GM18517 (cell line): ENCODE data around the gene WASHC1.
"Not testable (repeated sequence)": the region's sequence is repeated elsewhere in the genome, so short reads cannot be mapped to it uniquely, and the experiment has no call there.

Experiments
- ATAC-seq: cut with Tn5 transposase; IDR thresholded peaks from one replicate; pipeline ENCODE4 v1.9.1; 2021; ENCODE audit warnings: mild to moderate bottlenecking, moderate library complexity; ENCODE audit not compliant: unreplicated experiment

Gene WASHC1

GRCh38 chr9:29356-29755 lies at the start of gene WASHC1:
Gene WASHC1, minus strand, starts transcription at chr9:29456. Its CDS starts 4,457 bp downstream, at chr9:24999.
- ATAC-seq = not testable (repeated sequence)

- ATAC-seq = not testable (repeated sequence)
Observed at GRCh38 chr9:78333-78732, 49.1 kb upstream of the WASHC1 start.

GRCh38 chr9:76389-76788 lies 47.1 kb upstream of the WASHC1 start:
- ATAC-seq = not testable (repeated sequence)

GRCh38 chr9:73900-74525 lies 44.8 kb upstream of the WASHC1 start:
- ATAC-seq = not testable (repeated sequence)

GRCh38 chr9:73076-73899 lies 44.0 kb upstream of the WASHC1 start:
- not testable (repeated sequence) for ATAC-seq

- not testable (repeated sequence) for ATAC-seq
Observed at GRCh38 chr9:63031-63629, 33.9 kb upstream of the WASHC1 start.

- peak; percentile 92 for ATAC-seq
Observed at GRCh38 chr9:52678-53077, 23.4 kb upstream of the WASHC1 start.

- not testable (repeated sequence) for ATAC-seq
Observed at GRCh38 chr9:48190-48842, 19.1 kb upstream of the WASHC1 start.

GRCh38 chr9:46639-47271 lies 17.5 kb upstream of the WASHC1 start:
- ATAC-seq = not testable (repeated sequence)

GRCh38 chr9:46164-46563 lies 16.9 kb upstream of the WASHC1 start:
- ATAC-seq = not testable (repeated sequence)

- ATAC-seq = not testable (repeated sequence)
Observed at GRCh38 chr9:45180-45878, 16.1 kb upstream of the WASHC1 start.

GRCh38 chr9:44416-44815 lies 15.2 kb upstream of the WASHC1 start:
- not testable (repeated sequence) for ATAC-seq

- ATAC-seq = not testable (repeated sequence)
Observed at GRCh38 chr9:43636-44035, 14.4 kb upstream of the WASHC1 start.

GRCh38 chr9:43116-43515 lies 13.9 kb upstream of the WASHC1 start:
- not testable (repeated sequence) for ATAC-seq

GRCh38 chr9:41819-42218 lies 12.6 kb upstream of the WASHC1 start:
- not testable (repeated sequence) for ATAC-seq

GRCh38 chr9:41261-41676 lies 12.0 kb upstream of the WASHC1 start:
- not testable (repeated sequence) for ATAC-seq

- not testable (repeated sequence) for ATAC-seq
Observed at GRCh38 chr9:32308-32707, 3.1 kb upstream of the WASHC1 start.

- ATAC-seq = not testable (repeated sequence)
Observed at GRCh38 chr9:28775-29174, 481 bp downstream of the WASHC1 start.

GRCh38 chr9:21621-22020 lies 7.6 kb downstream of the WASHC1 start:
- not testable (repeated sequence) for ATAC-seq

- not testable (repeated sequence) for ATAC-seq
Observed at GRCh38 chr9:16875-17274, 12.4 kb downstream of the WASHC1 start.
